C4-2B (cell line): ENCODE data around the gene BPIFA1.

Source experiments
- H3K27ac ChIP-seq: fragments of 450-650 bp; 2 replicates; pipeline ENCODE4 v1.5.1; 2017
- ZFX ChIP-seq: fragments of 450-650 bp; IDR thresholded peaks from 2 replicates; pipeline ENCODE4 v1.6.1; 2017
- TF ChIP-seq, protein P1 (sequence below): fragments of 450-650 bp; conservative IDR thresholded peaks from 2 replicates; pipeline ENCODE4 v1.5.1; 2017; ENCODE audit warnings: mild to moderate bottlenecking

Gene BPIFA1

DNA sequence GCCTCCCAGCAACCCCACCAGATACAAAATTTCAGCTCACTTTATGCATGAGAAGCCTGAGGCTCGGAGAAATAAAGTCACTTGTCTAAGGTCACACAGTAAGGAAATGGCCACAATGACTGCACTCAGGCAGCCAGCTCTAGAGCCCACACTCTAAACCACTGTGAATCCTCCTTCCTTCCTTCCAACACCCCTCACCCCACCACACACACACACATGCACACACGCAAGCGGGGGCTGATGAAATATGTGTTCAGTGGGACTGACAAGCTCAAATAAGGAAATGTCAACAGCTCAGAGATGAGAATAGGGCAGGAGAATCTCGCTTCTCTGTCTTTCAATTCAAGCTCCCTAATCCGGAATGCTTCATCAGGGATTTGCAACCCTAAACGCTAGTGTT, 6.0 kb upstream of the BPIFA1 start:
- TF ChIP-seq ZFX: no peak
- TF ChIP-seq, protein P1, sequence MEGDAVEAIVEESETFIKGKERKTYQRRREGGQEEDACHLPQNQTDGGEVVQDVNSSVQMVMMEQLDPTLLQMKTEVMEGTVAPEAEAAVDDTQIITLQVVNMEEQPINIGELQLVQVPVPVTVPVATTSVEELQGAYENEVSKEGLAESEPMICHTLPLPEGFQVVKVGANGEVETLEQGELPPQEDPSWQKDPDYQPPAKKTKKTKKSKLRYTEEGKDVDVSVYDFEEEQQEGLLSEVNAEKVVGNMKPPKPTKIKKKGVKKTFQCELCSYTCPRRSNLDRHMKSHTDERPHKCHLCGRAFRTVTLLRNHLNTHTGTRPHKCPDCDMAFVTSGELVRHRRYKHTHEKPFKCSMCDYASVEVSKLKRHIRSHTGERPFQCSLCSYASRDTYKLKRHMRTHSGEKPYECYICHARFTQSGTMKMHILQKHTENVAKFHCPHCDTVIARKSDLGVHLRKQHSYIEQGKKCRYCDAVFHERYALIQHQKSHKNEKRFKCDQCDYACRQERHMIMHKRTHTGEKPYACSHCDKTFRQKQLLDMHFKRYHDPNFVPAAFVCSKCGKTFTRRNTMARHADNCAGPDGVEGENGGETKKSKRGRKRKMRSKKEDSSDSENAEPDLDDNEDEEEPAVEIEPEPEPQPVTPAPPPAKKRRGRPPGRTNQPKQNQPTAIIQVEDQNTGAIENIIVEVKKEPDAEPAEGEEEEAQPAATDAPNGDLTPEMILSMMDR: no peak
- no peak overlapping the region for H3K27ac ChIP-seq

DNA sequence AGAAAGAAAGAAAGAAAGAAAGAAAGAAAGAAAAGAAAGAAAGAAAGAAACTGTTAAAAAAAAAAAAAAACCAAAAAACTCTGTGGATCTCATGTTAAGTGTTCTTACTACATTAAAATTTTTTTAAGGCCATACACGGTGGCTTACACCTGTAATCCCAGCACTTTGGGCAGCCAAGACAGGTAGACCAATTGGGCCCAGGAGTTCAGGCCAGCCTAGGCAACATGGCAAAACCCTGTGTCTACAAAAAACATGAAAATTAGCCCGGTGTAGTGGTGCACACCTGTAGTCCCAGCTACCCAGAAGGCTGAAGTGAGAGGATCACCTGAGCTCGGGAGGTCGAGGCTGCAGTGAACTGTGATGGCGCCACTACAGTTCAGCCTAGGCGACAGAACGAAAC, 4.6 kb upstream of the BPIFA1 start:
- H3K27ac ChIP-seq: no peak overlapping the region
- TF ChIP-seq, protein P1: no peak
- TF ChIP-seq ZFX: no peak

DNA sequence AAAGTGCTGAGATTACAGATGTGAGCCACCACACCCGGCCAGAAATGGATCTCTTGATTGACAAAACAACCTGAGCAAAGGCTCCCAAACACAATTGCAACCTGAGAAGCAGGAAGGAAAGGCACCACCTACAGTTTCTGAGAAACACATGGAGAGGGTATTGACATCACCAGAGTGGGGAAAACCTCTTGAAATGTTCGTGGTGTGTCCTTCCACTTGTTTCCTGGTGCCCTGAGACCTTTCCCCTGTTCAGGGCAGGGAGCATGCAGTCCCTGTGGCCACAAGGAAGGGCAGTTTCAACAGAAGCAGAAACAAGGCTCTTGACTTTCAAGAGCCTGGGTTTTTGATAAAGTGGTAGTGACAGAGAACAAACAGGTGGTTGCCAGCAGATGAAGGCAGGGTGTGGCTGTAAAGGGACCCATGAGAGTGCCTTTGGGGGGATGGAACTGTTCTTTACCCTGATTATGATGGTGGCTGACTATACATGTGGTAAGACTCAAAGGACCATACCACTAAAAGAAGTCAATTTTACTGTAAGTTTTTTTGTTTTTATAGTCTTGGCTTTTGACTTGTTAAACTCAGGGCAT, 3.2 kb upstream of the BPIFA1 start:
- TF ChIP-seq, protein P1: no peak
- H3K27ac ChIP-seq: no peak overlapping the region

DNA sequence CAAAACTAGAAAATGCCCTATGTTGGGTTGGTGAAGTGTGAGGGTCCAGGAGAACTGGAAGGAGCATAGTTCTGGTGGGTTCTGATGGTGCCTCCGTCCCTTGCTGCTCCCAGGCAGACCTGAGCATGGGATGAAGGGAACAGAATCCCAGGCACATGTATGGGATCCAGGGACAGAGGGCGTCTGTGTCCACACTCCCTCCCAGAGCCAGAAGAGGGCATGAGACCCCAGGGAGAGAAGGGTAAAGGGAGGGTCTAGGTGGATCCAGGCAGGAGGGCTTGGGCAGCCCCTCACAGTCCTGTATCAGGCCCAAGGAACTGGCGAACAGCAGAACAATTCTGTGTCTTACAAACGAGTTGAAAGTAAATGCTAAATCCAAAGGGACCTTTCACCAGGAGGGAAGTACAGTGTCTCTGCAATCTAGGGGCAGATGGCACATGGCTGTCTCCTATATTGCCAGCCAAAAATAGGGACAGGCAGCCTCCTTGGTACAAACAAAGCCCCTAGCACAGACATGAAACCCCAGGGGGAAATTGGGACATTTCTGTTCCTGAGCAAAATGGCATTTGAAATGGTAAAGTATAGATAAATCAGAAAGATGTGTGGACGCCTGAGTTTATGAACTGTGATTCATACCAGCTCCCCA, 2.5 kb upstream of the BPIFA1 start:
- TF ChIP-seq, protein P1: no peak
- TF ChIP-seq ZFX: no peak
- no peak overlapping the region for H3K27ac ChIP-seq

DNA sequence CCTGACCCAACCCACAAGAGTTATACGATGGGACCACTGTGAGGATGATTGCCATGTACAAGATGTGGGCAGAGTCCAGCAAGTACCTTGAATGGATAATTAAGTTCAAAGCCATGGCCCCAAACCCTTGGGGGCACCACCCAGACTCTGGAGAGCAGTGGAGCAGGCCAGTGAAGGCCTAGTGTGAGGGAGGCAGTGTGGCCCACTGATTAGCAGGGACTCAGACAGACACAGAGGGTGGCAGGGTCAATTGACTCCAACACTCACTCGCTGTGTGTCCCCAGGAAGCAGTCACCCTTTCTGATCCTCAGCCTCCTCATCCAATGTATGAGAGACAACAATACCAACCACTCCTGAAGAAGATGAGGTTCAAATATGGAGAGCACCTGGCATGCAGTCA, 1.7 kb upstream of the BPIFA1 start:
- no peak for TF ChIP-seq ZFX
- TF ChIP-seq, protein P1: no peak
- H3K27ac ChIP-seq: no peak overlapping the region

DNA sequence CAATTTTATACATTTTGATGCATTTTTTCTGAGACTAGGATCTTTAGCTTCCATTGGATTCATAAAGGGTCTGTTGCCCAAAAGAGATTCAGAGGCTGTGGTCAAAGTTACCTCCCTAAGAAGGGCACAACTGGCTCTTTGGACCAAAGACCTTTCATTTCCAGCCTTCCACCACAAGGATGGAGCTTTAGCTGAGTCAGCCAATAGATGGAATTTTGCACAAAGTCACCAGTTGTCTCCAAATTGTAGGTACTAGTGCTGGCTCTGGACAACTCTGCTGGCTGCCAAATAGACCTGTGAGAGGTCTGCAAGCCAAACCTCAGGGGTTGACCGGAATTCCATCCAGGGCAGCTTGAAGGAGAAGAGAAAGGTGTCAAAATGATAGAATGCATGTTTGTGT, 555 bp downstream of the BPIFA1 start:
- TF ChIP-seq ZFX: no peak
- TF ChIP-seq, protein P1: no peak
- H3K27ac ChIP-seq: no peak overlapping the region

DNA sequence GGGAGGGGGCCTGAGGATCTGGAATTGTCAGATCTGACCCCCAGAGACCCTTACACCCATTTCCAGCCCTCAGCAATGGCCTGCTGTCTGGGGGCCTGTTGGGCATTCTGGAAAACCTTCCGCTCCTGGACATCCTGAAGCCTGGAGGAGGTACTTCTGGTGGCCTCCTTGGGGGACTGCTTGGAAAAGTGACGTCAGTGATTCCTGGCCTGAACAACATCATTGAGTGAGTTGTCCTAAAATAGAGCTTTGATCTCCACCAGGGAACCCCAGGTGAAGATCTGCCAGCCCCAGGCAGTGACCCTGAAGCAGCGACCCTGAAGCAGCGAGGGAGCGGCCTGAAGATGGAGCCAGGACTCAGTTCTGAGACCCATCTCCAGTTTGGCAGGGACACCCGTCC, 2.2 kb downstream of the BPIFA1 start:
- H3K27ac ChIP-seq: no peak overlapping the region
- TF ChIP-seq, protein P1: no peak
- no peak for TF ChIP-seq ZFX
